ENCODE data around the gene SLC19A1. TPM values are rescaled to one million over a fixed set of nuclear protein-coding genes. Genes with fewer than 3 reads are reported as not detected.
"Not testable (repeated sequence)": the region's sequence is repeated elsewhere in the genome, so short reads cannot be mapped to it uniquely, and the experiment has no call there.

Gene SLC19A1
- total RNA-seq, 1 donor from 2014 or later, result 36.8 TPM

GRCh38 chr21:45568383-45568782, 26.1 kb upstream of the SLC19A1 start:
- Mint-ChIP-seq H3K36me3 (peaks cover 3% of the 10 kb centered on the region), H3K27me3 (ENCODE audit: low read depth) (peaks cover 21% of the 10 kb centered on the region), H3K4me1 (peaks cover 9% of the 10 kb centered on the region), H3K4me3 (no peak overlapping the region), H3K9me3 (peaks cover 4% of the 10 kb centered on the region), H3K27ac (no peak overlapping the region)
- TF ChIP-seq CTCF (IDR thresholded peaks at IDR 0.05; ENCODE audit: unreplicated experiment), result no peak
- no peak for DNase-seq (ENCODE audit: low spot score in 2 of 2, unreplicated experiment in 2 of 2)

- H3K36me3 Mint-ChIP-seq, H3K27ac Mint-ChIP-seq: not testable (repeated sequence)
- peaks cover 21% of the 10 kb centered on the region for H3K27me3 Mint-ChIP-seq (ENCODE audit: low read depth)
Observed at GRCh38 chr21:45564137-45564536, 21.9 kb upstream of the SLC19A1 start.

GRCh38 chr21:45562965-45563364, 20.7 kb upstream of the SLC19A1 start:
- peaks cover 13% of the 10 kb centered on the region for H3K9me3 Mint-ChIP-seq
- peak overlapping the region; percentile 0 for H3K4me3 Mint-ChIP-seq
- peak overlapping the region; percentile 40 for H3K27ac Mint-ChIP-seq
- no peak for TF ChIP-seq CTCF (IDR thresholded peaks at IDR 0.05; ENCODE audit: unreplicated experiment)
- no peak for DNase-seq (ENCODE audit: low spot score in 2 of 2, unreplicated experiment in 2 of 2)
- H3K4me1 Mint-ChIP-seq, result peaks cover 17% of the 10 kb centered on the region
- H3K36me3 Mint-ChIP-seq, result peaks cover 6% of the 10 kb centered on the region
- H3K27me3 Mint-ChIP-seq (ENCODE audit: low read depth), result peaks cover 15% of the 10 kb centered on the region

More at GRCh38 chr21:45564137-45564536, 21.9 kb upstream of the SLC19A1 start:
- H3K4me1 Mint-ChIP-seq, result peaks cover 17% of the 10 kb centered on the region
- DNase-seq (ENCODE audit: low spot score in 2 of 2, unreplicated experiment in 2 of 2); H3K4me3 Mint-ChIP-seq: not testable (repeated sequence)
- peaks cover 13% of the 10 kb centered on the region for H3K9me3 Mint-ChIP-seq

GRCh38 chr21:45562402-45562801, 20.2 kb upstream of the SLC19A1 start:
- TF ChIP-seq CTCF (IDR thresholded peaks at IDR 0.05; ENCODE audit: unreplicated experiment), result no peak
- Mint-ChIP-seq H3K9me3 (peaks cover 13% of the 10 kb centered on the region), H3K4me3 (no peak overlapping the region), H3K36me3 (peaks cover 6% of the 10 kb centered on the region), H3K4me1 (peaks cover 17% of the 10 kb centered on the region), H3K27me3 (ENCODE audit: low read depth) (peaks cover 12% of the 10 kb centered on the region), H3K27ac (peak overlapping the region; percentile 13)
- no peak for DNase-seq (ENCODE audit: low spot score in 2 of 2, unreplicated experiment in 2 of 2)

- H3K4me3 Mint-ChIP-seq; DNase-seq (ENCODE audit: low spot score in 2 of 2, unreplicated experiment in 2 of 2): not testable (repeated sequence)
Observed at GRCh38 chr21:45561241-45561640, 19.0 kb upstream of the SLC19A1 start.

GRCh38 chr21:45560106-45561021, 18.1 kb upstream of the SLC19A1 start:
- Mint-ChIP-seq H3K9me3 (peaks cover 13% of the 10 kb centered on the region), H3K4me3 (no peak overlapping the region), H3K36me3 (peaks cover 6% of the 10 kb centered on the region), H3K27me3 (ENCODE audit: low read depth) (no peaks in the 10 kb centered on the region), H3K4me1 (peaks cover 17% of the 10 kb centered on the region), H3K27ac (no peak overlapping the region)
- TF ChIP-seq CTCF (IDR thresholded peaks at IDR 0.05; ENCODE audit: unreplicated experiment), result no peak
- DNase-seq (ENCODE audit: low spot score in 2 of 2, unreplicated experiment in 2 of 2), result no peak

More at GRCh38 chr21:45561241-45561640, 19.0 kb upstream of the SLC19A1 start:
- Mint-ChIP-seq H3K4me1 (peaks cover 17% of the 10 kb centered on the region), H3K9me3 (peaks cover 13% of the 10 kb centered on the region)
- H3K27me3 Mint-ChIP-seq (ENCODE audit: low read depth); H3K27ac Mint-ChIP-seq; H3K36me3 Mint-ChIP-seq: not testable (repeated sequence)
